GM19025 (cell line): ENCODE measurements around the gene MSL1.

Experiments used
- ATAC-seq: cut with Tn5 transposase; IDR thresholded peaks from one replicate; pipeline ENCODE4 v1.9.1; 2021; ENCODE audit warnings: mild to moderate bottlenecking, low read depth, moderate library complexity; ENCODE audit not compliant: unreplicated experiment

Gene MSL1, protein sequence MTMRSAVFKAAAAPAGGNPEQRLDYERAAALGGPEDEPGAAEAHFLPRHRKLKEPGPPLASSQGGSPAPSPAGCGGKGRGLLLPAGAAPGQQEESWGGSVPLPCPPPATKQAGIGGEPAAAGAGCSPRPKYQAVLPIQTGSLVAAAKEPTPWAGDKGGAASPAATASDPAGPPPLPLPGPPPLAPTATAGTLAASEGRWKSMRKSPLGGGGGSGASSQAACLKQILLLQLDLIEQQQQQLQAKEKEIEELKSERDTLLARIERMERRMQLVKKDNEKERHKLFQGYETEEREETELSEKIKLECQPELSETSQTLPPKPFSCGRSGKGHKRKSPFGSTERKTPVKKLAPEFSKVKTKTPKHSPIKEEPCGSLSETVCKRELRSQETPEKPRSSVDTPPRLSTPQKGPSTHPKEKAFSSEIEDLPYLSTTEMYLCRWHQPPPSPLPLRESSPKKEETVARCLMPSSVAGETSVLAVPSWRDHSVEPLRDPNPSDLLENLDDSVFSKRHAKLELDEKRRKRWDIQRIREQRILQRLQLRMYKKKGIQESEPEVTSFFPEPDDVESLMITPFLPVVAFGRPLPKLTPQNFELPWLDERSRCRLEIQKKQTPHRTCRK

DNA sequence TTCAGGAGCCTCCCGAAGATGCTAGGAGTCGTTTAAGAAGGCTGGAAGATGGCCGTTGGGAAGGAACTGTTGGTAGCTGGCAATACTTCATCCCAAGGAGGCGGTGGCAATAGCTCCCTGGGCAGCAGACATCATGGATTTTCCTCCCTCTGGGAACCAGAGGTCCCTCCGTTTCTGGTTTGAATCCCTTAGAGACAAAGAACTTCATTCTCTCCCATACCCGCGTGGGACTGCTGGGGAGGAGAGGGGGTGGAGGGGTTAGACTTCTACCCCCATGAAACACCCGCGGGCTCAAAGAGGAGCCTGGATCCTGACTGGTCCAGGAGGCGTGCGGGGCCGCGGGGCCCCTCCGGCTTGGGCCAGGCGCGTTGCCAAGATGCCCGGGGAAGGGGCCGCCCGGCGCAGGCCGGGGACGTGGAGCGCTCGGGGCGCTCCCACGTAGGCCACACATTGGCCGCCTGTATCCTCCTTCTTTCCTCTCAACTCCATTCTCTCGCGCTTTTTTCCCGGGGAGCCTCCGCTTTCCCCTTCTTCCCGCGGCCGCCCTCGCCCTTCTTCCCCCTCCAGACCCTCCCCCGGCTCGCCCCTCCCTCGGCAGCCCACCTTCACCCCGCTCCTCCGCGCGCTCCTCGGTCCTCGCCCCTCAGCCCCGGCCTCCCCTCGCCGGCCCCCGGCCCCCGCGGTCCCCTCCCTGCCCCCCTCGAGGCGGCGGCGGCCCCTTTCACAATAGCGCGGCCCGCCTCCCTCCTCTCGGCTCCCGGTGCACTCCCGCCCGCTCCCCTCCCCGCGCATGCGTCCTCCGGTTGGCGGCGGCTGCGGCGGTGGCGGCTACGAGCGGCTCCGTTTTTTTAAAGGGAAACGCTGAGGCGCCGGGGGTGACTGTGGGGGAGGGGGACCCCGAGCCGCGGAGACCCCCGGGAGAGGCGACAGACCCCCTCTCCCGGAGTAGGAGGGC lies at the start of gene MSL1:
MSL1 (plus strand) TSS at position 791 of the 955 bp plus-strand sequence. CDS start 642 bp downstream, outside the sequence.
- no peak for ATAC-seq

DNA sequence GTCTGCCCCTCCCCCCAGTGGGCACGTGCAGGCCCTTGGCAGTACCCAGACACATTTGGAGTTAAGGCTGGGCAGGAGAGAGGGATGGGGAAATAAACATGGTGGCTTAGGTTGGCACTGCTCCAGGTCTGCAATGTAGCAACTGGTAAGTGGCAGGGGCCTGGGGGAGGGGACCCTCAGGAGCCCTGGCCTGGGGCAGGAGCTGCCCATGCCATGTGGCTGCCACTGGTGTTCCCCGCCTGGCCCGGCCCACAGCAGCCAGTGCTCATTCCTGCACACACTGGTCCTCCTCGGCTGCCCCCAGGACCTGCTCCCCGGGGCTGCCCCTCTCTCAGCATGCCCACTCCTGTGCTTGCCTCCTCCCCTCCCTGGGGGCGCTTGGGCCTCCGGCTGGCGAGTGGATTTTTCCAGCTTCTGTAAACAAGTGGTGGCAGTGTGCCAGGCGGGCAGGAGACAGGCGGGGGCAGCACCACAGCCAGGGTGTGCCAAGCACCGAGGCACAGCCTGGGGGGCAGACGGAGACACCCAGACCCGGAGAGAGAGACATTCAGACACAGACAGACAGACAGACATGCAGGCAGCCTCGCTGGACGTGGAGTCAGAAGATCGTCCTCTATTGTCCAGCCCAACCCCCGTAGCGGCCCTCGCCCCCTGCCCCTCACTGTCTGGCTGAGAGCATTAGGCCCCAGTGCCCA lies 49.6 kb upstream of the MSL1 start:
- ATAC-seq: no peak

DNA sequence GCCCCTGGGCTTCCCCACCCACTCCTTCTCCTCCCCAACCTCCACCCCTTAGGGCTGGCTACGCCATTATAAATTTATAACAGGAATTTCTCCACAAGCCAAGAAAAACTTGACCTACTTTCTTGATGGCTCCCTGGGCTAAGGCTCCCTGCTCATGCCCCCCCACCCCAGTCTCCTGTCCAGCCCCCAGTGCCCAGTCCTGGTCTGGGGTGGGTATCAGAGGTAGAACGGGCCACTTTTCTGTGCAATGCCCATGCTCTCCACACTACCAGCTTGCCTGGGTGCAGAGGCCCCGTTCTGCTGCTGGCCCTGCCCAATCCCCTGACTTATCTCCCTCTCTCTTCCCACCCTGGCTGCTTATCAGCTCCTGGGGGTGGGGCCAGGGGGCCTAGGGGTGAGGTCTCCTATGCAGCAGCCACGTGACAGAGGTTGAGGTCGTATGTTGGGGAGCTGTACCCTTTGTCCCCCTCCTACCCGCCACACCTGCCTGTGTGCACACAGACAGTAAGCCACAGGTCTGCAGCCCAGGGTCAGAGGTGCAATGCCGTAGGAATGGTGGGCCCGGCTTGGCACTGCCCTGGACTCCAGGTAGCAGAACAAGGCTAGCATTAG lies 48.9 kb upstream of the MSL1 start:
- no peak for ATAC-seq

DNA sequence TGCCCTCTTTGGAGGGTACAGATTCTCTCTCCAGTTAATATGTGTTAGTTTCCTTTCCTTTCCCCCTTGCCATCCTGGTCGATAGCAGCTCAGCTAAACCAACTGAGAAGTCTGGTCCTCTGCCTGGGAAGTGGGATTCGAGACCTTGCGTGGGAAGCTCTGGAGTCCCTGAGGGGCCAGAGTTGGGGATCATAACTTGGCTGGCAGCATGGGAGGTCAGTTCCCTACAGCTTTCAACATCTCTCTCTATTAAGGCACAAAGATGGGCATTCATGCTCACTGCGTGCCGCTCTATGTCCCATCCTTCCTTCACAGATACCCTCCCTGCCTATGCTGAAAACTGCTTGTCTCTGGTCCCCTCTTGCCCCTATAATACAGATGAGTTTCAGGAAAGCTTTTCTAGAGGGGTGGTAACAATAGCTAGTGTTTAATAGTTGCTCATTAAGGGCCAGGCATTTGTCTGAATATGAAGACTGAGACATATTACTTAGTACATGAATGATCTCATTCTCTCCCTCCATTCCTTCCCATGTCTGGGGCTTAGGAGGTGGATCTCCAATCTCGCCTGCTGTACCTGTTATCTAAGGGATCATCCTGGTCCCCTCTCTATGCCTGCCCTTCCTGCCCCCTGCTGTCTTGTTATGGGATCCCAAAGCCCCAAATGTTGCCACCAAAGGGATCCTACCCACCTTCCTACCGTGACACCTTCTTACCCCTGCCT lies 48.2 kb upstream of the MSL1 start:
- ATAC-seq: no peak

DNA sequence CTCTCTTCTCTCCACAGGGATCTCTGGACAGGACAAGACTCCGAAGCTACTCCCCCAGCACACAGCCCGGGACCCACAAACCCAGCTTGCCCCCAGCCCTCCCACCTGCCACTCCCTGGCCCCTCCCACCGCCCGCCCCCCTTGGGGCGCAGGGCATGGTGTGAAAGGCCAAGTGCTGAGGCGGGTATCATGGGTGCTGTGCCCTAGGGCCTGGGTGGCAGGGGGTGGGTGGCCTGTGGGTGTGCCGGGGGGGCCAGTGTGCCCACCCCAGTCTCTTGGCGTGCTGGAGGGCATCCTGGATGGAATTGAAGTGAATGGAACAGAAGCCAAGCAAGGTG lies 47.6 kb upstream of the MSL1 start:
- no peak for ATAC-seq

DNA sequence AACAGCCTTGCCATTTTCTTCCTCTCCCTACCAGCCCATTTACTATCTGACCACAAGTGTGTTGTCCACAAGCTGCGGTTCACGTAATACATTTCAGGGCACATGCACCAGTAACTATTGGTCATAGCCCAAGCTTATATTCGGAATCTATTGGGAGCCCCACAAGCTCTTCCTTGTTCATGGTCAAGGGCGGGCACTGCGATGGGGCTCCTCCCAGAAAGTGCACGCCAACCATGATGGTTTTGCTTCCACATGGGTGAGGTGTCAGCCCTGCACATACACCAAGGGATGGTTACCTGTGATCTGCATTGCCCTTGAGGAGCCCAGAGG lies 46.9 kb upstream of the MSL1 start:
- no peak for ATAC-seq

DNA sequence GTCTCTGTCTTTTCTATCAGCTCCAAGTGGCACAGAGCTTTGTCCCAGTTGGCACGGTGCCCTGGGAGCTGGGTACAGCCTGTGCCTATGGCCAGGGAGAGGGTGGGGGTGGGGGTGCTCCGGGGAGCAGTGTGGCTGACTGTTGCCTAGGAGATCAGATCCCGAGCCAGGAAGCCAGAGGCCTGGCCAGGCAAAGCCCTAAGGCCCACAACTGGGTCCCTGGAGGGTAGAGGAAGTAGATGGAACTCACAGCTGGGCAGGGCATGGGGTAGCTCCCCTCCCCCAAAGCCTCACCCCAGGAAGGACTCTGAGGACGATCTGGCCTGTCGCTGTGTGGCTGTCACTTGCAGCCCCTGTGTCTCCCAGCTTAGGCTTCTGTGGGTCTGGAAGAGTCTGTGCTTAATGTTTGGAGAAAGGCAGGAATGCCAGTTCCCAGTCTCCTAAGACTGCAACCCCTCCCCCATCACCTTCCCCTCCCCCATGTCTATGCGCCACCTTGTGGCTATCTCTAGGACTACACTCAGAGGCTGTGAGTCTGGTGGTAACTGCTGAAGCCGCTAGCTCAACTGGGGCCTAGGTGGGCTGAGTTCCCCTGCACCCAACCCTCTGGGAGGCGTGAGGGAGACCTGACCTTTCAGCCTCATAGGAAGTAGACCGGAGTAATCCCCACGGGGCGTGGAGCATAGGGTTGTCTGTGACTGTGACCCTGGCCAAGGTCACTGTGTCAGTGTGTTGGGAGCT lies 46.4 kb upstream of the MSL1 start:
- no peak for ATAC-seq

DNA sequence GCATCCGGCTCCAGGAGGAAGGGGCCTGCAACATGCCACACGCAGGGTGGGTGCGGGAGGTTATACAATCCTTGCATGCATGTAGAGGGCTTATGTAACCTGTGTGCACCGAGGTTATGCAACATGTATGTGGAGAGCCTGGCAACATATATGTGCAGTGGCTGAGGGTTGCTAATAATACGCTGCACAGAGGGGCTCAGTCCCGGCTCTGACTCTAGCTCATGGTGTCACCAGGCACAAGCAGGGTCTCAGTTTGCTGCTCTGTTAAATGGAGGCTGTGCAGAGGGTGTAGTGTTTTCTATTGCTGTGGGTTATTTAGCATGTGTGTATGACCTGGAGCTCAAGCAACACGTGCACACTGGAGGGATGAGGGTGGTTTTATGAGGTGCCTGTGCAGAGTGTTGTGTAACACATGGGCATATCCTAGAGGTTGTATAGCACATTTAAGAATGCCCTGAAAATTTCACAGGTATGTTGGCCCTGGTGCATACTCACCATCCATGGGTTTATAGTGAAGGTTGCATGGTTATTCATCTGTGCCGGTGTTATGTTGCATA lies 45.8 kb upstream of the MSL1 start:
- ATAC-seq: no peak

DNA sequence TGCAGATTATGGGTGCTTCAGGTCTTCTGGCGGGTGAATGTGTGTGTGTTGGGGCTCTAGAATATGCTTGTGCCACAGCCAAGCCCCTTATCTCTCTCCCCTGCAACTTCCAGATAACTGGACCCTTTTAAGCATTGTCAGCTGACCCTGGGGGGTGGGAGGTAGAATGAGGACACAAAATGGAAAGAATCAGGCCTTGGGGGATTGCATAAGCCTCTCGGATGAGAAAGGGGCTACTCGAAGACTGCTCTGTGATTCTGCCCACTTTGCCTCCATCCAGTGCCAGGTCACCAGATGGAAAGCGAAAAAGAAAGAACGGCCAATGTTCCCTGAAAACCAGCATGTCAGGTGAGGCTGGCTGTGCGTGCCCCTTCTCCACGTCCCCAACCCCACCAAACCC lies 45.2 kb upstream of the MSL1 start:
- no peak for ATAC-seq

DNA sequence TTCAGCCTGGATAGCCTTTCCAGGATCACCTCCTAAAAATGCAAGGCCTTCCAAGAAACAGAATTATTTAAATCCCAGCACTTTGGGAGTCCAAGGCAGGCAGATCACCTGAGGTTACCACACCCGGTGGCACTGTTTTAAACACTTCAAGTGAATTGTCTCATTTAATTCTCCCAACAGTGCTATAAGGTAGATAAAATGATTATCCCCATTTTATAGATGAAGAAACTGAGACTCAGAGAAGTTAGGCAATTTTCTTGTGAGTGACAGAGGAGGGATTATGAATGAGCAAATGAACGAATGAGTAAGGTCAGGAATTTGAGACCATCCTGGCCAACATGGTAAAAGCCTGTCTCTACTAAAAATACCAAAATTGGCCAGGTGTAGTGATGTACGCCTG lies 42.2 kb upstream of the MSL1 start:
- no peak for ATAC-seq

DNA sequence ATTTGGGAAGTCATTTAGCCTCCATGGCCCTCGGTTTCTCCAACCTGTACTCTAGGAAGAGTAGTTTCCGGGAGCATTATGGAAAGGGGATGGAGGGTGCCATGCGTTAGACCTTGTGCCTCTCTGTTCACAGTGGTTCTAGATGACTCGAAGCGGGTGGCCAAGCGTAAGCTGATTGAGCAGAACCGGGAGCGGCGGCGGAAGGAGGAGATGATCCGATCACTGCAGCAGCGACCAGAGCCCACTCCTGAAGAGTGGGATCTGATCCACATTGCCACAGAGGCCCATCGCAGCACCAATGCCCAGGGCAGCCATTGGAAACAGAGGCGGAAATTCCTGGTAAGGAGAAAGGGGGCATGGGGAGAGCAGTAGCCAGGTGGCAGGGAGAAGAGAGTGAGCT lies 37.3 kb upstream of the MSL1 start:
- no peak for ATAC-seq

DNA sequence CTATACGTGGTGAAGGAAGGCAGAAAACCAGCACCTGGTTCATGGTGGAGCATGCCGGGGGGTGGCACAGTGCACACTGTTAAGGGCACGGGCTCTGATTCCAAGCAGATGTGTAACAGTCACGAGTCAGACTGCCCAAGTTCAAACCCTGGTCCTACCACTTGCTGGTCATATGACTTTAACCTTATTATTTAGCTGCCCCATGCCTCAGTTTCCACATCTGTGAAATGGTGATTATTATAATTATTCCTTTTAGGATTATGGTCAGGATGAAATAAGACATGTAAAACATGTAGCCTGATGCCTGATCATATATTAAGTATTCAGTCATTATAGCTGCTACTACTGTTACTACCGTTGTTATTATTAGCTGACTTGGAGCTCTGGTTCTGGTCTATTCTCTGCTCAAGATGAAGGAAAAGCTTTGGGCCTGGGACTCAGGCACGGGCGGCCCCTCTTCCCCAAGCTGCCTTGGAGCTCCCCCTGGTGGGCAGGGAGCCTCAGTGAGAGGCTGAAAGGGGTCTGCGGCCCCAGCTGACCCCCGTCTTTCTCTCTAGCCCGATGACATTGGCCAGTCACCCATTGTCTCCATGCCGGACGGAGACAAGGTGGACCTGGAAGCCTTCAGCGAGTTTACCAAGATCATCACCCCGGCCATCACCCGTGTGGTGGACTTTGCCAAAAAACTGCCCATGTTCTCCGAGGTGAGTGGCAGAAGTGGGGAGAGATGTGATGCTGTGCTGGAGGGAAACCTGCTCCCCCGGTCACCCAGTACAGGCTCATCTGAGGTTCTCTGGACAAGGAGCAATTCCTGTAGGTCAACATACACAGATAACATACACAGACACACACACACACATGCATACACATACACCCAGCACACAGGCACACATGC lies 35.4 kb upstream of the MSL1 start:
- no peak for ATAC-seq

DNA sequence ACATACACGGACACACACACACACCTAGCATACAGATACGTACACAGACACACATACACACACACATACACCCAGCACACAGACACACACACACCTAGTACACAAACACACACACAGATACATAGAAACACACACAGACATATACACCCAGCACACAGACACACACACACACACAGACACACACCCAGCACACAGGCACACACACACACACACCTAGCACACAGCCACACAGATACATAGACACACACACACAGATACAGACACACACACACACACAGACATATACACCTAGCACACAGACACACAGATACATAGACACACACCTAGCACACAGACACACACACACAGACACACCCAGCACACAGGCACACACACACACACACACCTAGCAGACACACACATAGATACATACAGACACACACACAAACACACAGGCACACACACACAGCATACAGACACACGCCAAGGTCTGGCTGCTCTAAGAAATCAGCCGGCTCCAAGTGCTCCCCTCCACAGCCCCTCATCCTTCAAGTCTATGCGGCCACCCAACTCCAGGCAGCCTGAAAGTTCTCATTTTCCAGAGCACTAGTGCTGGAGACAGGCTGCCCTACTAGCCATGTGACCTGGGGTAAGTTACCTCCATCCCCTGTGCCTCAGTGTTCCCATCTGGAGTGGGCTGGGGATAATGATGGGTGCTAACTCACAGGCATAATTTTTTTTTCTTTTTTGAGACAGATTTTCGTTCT lies 34.5 kb upstream of the MSL1 start:
- ATAC-seq: no peak

DNA sequence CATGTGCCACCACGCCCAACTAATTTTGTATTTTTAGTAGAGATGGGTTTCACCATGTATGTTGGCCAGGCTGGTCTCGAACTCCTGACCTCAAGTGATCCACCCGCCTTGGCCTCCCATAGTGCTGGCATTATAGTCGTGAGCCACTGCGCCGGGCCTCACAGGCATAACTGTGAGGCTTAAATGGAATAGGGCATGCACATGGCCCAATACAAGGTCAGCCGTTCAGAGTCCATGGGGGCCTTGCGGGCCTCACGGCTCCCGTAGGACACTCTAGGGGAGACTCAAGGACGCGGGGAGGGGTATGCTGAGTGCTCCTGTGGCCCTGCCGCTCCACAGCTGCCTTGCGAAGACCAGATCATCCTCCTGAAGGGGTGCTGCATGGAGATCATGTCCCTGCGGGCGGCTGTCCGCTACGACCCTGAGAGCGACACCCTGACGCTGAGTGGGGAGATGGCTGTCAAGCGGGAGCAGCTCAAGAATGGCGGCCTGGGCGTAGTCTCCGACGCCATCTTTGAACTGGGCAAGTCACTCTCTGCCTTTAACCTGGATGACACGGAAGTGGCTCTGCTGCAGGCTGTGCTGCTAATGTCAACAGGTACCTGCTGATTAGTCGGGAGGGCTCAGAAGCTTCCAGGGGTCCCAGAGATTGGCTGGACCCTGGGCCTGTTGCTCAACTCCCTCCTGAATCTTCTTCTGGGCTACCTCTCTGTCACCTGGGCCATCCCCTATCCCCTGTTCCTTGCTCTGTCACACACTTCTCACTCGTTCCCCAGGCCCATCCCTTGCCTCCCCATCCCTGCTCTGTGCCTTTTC lies 33.7 kb upstream of the MSL1 start:
- no peak for ATAC-seq

DNA sequence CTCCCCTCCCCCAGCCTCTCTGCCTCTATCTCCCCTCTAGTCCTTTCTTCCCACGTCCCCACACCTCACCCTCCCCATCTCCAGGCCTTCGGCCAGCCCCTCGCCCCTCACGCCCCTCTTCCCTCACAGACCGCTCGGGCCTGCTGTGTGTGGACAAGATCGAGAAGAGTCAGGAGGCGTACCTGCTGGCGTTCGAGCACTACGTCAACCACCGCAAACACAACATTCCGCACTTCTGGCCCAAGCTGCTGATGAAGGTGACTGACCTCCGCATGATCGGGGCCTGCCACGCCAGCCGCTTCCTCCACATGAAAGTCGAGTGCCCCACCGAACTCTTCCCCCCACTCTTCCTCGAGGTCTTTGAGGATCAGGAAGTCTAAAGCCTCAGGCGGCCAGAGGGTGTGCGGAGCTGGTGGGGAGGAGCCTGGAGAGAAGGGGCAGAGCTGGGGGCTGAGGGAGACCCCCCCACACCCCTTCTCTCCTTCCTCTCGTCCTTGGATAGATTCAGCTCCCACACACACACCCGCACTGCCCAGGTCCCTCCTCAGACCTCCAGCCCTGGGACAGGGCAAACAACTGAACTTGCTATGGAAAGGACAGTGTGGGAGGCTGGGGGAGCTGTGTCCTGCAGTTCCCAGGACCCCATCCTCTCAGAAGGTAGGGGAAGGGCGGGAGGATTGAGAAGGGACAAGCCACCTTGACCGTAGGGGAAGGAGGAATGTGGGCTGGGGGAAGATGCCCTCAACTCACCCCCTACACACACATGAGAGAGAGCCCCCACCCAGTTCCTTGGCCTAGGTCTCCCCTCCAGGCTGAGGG lies 32.5 kb upstream of the MSL1 start:
- ATAC-seq: no peak
